Measurements from ENCODE around the gene TRIM71.

Gene TRIM71

GRCh38 chr3:32862936-32863487, 45.2 kb downstream of the TRIM71 start:
- no peak for DNase-seq (ENCODE audit: low read depth in 2 of 3, low spot score in 1 of 3)

- DNase-seq (ENCODE audit: low read depth in 2 of 3, low spot score in 1 of 3) = no peak
These were observed 47.6 kb downstream of the TRIM71 start for GRCh38 chr3:32865383-32865782.

- DNase-seq (ENCODE audit: low read depth in 2 of 3, low spot score in 1 of 3) = no peak
These were observed 48.7 kb downstream of the TRIM71 start for GRCh38 chr3:32866533-32866932.

GRCh38 chr3:32867954-32868353, 50.2 kb downstream of the TRIM71 start:
- DNase-seq (ENCODE audit: low read depth in 2 of 3, low spot score in 1 of 3) = no peak

- no peak for DNase-seq (ENCODE audit: low read depth in 2 of 3, low spot score in 1 of 3)
These were observed 51.1 kb downstream of the TRIM71 start for GRCh38 chr3:32868719-32869512.

- DNase-seq (ENCODE audit: low read depth in 2 of 3, low spot score in 1 of 3) = no peak
These were observed 51.8 kb downstream of the TRIM71 start for GRCh38 chr3:32869513-32870047.

- no peak for DNase-seq (ENCODE audit: low read depth in 2 of 3, low spot score in 1 of 3)
These were observed 52.7 kb downstream of the TRIM71 start for GRCh38 chr3:32870373-32871095.

GRCh38 chr3:32871273-32871672, 53.5 kb downstream of the TRIM71 start:
- no peak for DNase-seq (ENCODE audit: low read depth in 2 of 3, low spot score in 1 of 3)

GRCh38 chr3:32872487-32873382, 54.9 kb downstream of the TRIM71 start:
- DNase-seq (ENCODE audit: low read depth in 2 of 3, low spot score in 1 of 3) = no peak

- no peak for DNase-seq (ENCODE audit: low read depth in 2 of 3, low spot score in 1 of 3)
These were observed 55.8 kb downstream of the TRIM71 start for GRCh38 chr3:32873531-32874130.

GRCh38 chr3:32876920-32877319, 59.1 kb downstream of the TRIM71 start:
- no peak for DNase-seq (ENCODE audit: low read depth in 2 of 3, low spot score in 1 of 3)

GRCh38 chr3:32877598-32877997, 59.8 kb downstream of the TRIM71 start:
- DNase-seq (ENCODE audit: low read depth in 2 of 3, low spot score in 1 of 3) = no peak

- no peak for DNase-seq (ENCODE audit: low read depth in 2 of 3, low spot score in 1 of 3)
These were observed 62.4 kb downstream of the TRIM71 start for GRCh38 chr3:32880225-32880624.

- no peak for DNase-seq (ENCODE audit: low read depth in 2 of 3, low spot score in 1 of 3)
These were observed 63.8 kb downstream of the TRIM71 start for GRCh38 chr3:32881624-32882023.

- DNase-seq (ENCODE audit: low read depth in 2 of 3, low spot score in 1 of 3) = no peak
These were observed 64.4 kb downstream of the TRIM71 start for GRCh38 chr3:32882189-32882588.

- peak in 1 of 3 donors; percentile 5 for DNase-seq (ENCODE audit: low read depth in 2 of 3, low spot score in 1 of 3)
These were observed 64.8 kb downstream of the TRIM71 start for GRCh38 chr3:32882603-32883025.

GRCh38 chr3:32883817-32884216, 66.0 kb downstream of the TRIM71 start:
- DNase-seq (ENCODE audit: low read depth in 2 of 3, low spot score in 1 of 3) = no peak

- no peak for DNase-seq (ENCODE audit: low read depth in 2 of 3, low spot score in 1 of 3)
These were observed 66.8 kb downstream of the TRIM71 start for GRCh38 chr3:32884591-32884990.

- no peak for DNase-seq (ENCODE audit: low read depth in 2 of 3, low spot score in 1 of 3)
These were observed 67.6 kb downstream of the TRIM71 start for GRCh38 chr3:32885283-32885901.

GRCh38 chr3:32886296-32886695, 68.5 kb downstream of the TRIM71 start:
- no peak for DNase-seq (ENCODE audit: low read depth in 2 of 3, low spot score in 1 of 3)
